GM21576 (cell line): ENCODE results near the gene RAB9B.
"Not testable (repeated sequence)": the region's sequence is repeated elsewhere in the genome, so short reads cannot be mapped to it uniquely, and the experiment has no call there.

Source experiments
- ATAC-seq: cut with Tn5 transposase; IDR thresholded peaks from one replicate; pipeline ENCODE4 v1.9.1; 2021; ENCODE audit warnings: mild to moderate bottlenecking, moderate library complexity; ENCODE audit not compliant: unreplicated experiment

RAB9B gene

GRCh38 chrX:103831803-103832544, at the start of gene RAB9B:
Gene RAB9B (minus strand): TSS chrX:103832257. CDS start chrX:103825784, 6,473 bp downstream.
- peak; percentile 82 for ATAC-seq

GRCh38 chrX:103879339-103879738, 47.3 kb upstream of the RAB9B start:
- no peak for ATAC-seq

DNA sequence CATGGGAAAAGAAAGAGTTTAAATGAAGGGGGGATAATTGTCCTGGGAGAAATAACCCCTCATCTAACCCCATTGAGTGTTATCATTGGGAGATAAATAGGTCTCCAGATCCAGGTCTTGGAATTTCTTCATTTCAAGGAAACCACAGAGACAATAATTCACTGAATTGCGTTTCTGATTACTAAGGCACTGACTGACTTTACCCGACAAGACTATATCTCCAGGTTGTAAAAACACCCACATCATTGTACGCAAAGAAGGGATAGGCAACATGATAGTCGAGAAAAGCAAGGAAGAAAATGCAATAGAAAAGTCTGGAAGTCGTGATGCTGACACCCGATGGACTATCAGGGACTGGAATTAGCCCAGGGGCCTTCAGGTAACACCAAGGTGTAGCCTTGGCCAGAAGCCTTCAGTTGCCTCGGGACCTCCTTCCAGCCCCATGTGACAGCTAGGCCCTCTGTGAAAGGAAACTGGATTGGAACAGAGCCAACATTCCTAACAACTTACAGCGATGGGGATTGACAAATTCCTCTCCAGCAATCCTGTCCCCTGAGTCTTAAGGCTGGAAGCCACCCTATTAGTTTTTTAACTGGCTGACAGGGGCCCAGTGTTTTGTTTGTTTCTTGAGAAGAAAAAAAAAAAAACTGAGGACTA, 46.5 kb upstream of the RAB9B start:
- ATAC-seq = no peak

GRCh38 chrX:103877571-103877970, 45.5 kb upstream of the RAB9B start:
- no peak for ATAC-seq

- no peak for ATAC-seq
These were observed 33.0 kb upstream of the RAB9B start for GRCh38 chrX:103864886-103865534.

GRCh38 chrX:103864149-103864548, 32.1 kb upstream of the RAB9B start:
- ATAC-seq = no peak

- no peak for ATAC-seq
These were observed 29.1 kb upstream of the RAB9B start for GRCh38 chrX:103861200-103861599.

DNA sequence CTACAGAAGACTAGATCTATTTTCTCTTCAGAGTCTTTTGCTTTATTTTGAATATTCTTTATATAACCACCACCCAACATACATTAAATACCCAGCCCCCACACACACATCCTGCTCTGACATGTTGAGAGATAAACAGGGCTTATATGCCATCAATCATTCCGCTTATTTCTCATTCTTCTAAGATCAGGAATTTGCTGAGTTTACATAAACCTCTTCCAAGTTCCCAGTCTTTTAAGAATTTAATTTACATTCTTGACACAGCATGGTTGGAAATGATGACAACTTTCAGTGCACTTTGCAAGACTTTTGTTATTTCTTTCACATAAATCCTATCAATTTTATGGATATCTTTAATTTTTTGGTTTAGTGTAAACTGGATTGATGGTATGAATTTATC, 17.5 kb upstream of the RAB9B start:
- no peak for ATAC-seq

- no peak for ATAC-seq
These were observed 15.3 kb upstream of the RAB9B start for GRCh38 chrX:103847174-103847870.

DNA sequence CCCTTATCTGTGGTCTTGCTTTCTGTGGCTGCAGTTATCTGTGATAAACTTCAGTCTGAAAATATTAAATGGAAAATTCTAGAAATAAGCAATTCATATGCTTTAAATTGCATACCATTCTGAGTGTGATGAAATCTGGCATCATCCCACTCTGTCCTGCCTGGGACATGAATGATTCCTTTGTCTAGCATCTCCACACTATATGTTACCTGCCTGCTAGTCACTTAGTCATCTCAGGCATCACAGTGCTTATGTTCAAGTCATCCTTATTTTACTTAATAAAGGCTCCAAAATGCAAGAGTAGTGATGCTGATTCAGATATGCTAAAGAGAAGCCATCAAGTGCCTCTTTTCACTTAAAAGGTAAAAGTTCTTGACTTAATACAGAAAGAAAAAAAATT, 14.3 kb upstream of the RAB9B start:
- ATAC-seq = no peak

- peak; percentile 91 for ATAC-seq
These were observed 13.2 kb upstream of the RAB9B start for GRCh38 chrX:103845165-103845653.

- ATAC-seq = no peak
These were observed 7.3 kb upstream of the RAB9B start for GRCh38 chrX:103839404-103839803.

- ATAC-seq = no peak
These were observed 685 bp downstream of the RAB9B start for GRCh38 chrX:103831342-103831802.

GRCh38 chrX:103830848-103831247, 1.2 kb downstream of the RAB9B start:
- no peak for ATAC-seq

DNA sequence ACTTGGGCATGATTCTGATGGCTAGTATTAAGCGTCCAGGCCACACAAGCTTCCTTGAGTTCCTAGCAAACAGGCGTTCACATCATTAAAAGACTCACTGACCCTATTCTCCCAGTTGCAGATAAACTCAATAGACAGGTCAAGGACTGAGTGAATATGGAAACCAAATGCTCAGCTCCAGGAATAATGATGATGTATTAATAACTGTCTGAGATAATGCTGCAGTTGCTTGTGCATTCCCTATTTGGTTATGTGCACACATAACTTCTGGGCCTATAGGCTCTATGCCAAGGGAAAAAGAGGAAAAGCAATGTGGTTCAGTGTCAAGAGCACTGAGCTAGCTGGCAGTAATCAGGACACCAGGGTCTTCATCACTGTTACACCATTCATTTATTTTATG, 3.5 kb downstream of the RAB9B start:
- ATAC-seq = no peak

- no peak for ATAC-seq
These were observed 6.2 kb downstream of the RAB9B start for GRCh38 chrX:103825881-103826280.

DNA sequence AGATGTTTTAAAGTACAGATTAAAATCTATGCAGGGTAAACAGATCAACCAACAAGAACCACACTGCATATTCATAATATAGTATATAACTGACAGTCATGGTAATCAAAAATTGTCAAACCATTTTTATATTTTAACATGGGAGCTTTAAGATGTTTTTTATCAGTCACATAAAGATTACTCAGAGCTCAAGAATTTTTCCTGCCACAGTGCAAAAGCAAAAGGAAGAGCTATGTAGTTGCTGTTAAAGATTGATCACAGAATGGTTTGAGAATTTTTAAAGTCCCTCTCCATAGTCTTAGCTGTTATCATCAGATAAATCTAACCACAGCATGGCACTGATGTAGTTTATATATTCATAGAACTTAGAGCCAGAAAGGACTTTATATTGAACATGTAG, 8.5 kb downstream of the RAB9B start:
- ATAC-seq = no peak

GRCh38 chrX:103820802-103821201, 11.3 kb downstream of the RAB9B start:
- ATAC-seq = not testable (repeated sequence)

GRCh38 chrX:103818842-103819619, 13.0 kb downstream of the RAB9B start:
- no peak for ATAC-seq

DNA sequence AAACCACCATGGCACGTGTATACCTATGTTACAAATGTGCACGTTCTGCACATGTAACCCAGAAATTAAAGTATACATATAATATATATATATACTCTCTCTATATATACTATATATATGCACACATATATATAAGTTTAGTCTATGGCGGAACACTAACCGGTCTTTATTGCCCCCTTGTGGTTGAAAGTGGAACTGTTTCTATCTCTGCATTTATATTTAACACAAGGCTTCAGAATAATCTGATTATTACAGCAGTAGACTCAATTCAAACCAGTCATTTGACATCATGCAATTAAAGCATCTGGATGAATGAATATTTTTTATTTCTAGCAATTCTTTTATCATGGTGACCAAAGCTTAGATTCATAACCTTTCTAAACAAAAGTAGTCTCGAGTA, 14.6 kb downstream of the RAB9B start:
- ATAC-seq = no peak
